NCI-H446 treated with DMSO at 0.1 percent for 48 hours (cell line): ENCODE results near the gene TROAP.
"Not testable (repeated sequence)": the region's sequence is repeated elsewhere in the genome, so short reads cannot be mapped to it uniquely, and the experiment has no call there.

Source experiments
- DNase-seq: peaks from one replicate; lab custom pipeline; 2025; lab: John Stamatoyannopoulos, UW

Gene TROAP

GRCh38 chr12:49295082-49295936 lies 27.7 kb upstream of the TROAP start, which contains the start of gene PRPH:
TSS of gene PRPH (plus strand) at chr12:49295147. CDS start at chr12:49295201, 54 bp downstream.
- no peak for DNase-seq

- DNase-seq = no peak
Observed at GRCh38 chr12:49296034-49296835, 26.8 kb upstream of the TROAP start.

GRCh38 chr12:49296836-49297694 lies 26.0 kb upstream of the TROAP start:
- DNase-seq = no peak

GRCh38 chr12:49297695-49298060 lies 25.4 kb upstream of the TROAP start:
- no peak for DNase-seq

- DNase-seq = no peak
Observed at GRCh38 chr12:49298160-49298559, 24.9 kb upstream of the TROAP start.

- no peak for DNase-seq
Observed at GRCh38 chr12:49301760-49302159, 21.3 kb upstream of the TROAP start.

- DNase-seq = no peak
Observed at GRCh38 chr12:49304161-49304560, 18.9 kb upstream of the TROAP start.

GRCh38 chr12:49305762-49306510 lies 17.1 kb upstream of the TROAP start:
- no peak for DNase-seq

GRCh38 chr12:49309386-49309785 lies 13.7 kb upstream of the TROAP start:
- no peak for DNase-seq

GRCh38 chr12:49310451-49311000 lies 12.5 kb upstream of the TROAP start:
- not testable (repeated sequence) for DNase-seq

GRCh38 chr12:49314811-49315210 lies 8.2 kb upstream of the TROAP start:
- no peak for DNase-seq

- DNase-seq = not testable (repeated sequence)
Observed at GRCh38 chr12:49317118-49317517, 5.9 kb upstream of the TROAP start.

- not testable (repeated sequence) for DNase-seq
Observed at GRCh38 chr12:49320411-49321103, 2.5 kb upstream of the TROAP start.

- no peak for DNase-seq
Observed at GRCh38 chr12:49322367-49322707, 718 bp upstream of the TROAP start.

GRCh38 chr12:49323524-49324097 lies 556 bp downstream of the TROAP start:
- no peak for DNase-seq

GRCh38 chr12:49325606-49326005 lies 2.6 kb downstream of the TROAP start:
- DNase-seq = no peak

- DNase-seq = no peak
Observed at GRCh38 chr12:49327368-49327767, 4.3 kb downstream of the TROAP start.

- DNase-seq = no peak
Observed at GRCh38 chr12:49327887-49328286, 4.8 kb downstream of the TROAP start.

- DNase-seq = no peak
Observed at GRCh38 chr12:49328816-49329215, 5.8 kb downstream of the TROAP start.

- DNase-seq = no peak
Observed at GRCh38 chr12:49330032-49330619, 7.1 kb downstream of the TROAP start.
